Astrocyte (in vitro differentiated cells and primary cell): ENCODE results near the gene AMPH. TPM values are rescaled to one million over a fixed set of nuclear protein-coding genes. Genes with fewer than 3 reads are reported as not detected.
A peak's percentile ranks its signal among the peaks of the same experiment; 100 is the strongest.

ENCODE experiments used
- DNase-seq: peaks from one replicate; pipeline ENCODE4 v3.0.0-alpha.2; 2010; ENCODE audit warnings: low read depth
- FAIRE-seq: peaks from 2 replicates; lab custom pipeline; 2011; peaks lifted over from hg19 to GRCh38; lab: Jason Lieb, UNC
- H2AFZ ChIP-seq: 2 replicates; pipeline ENCODE4 v1.6.0; 2012; ENCODE audit warnings: low read depth, low read length, inconsistent platforms
- H3K27ac ChIP-seq: 2 replicates; pipeline ENCODE4 v1.5.1; 2011; ENCODE audit warnings: low read depth, low read length, inconsistent platforms
- H3K27me3 ChIP-seq: 2 replicates; pipeline ENCODE4 v1.6.0; 2011; ENCODE audit warnings: low read length, inconsistent platforms; ENCODE audit not compliant: insufficient read depth
- H3K36me3 ChIP-seq: 2 replicates; pipeline ENCODE4 v1.5.1; 2011; ENCODE audit warnings: low read length, inconsistent platforms; ENCODE audit not compliant: insufficient read depth
- H3K4me1 ChIP-seq: 2 replicates; pipeline ENCODE4 v1.5.1; 2011; ENCODE audit warnings: low read length, inconsistent platforms; ENCODE audit not compliant: insufficient read depth
- H3K4me2 ChIP-seq: 2 replicates; pipeline ENCODE4 v1.6.0; 2012; ENCODE audit warnings: low read length, inconsistent platforms
- H3K4me3 ChIP-seq: 2 replicates; pipeline ENCODE4 v1.5.1; 2011; ENCODE audit warnings: low read depth, mild to moderate bottlenecking, low read length, inconsistent platforms; ENCODE audit not compliant: insufficient read depth
- H3K79me2 ChIP-seq: 2 replicates; pipeline ENCODE4 v1.6.0; 2012; ENCODE audit warnings: mild to moderate bottlenecking, low read length, inconsistent platforms; ENCODE audit not compliant: insufficient read depth
- H3K9ac ChIP-seq: 2 replicates; pipeline ENCODE4 v1.6.0; 2012; ENCODE audit warnings: mild to moderate bottlenecking, low read length, inconsistent platforms
- H3K9me3 ChIP-seq: 2 replicates; pipeline ENCODE4 v1.5.1; 2012; ENCODE audit warnings: low read depth, mild to moderate bottlenecking, low read length, inconsistent platforms; ENCODE audit not compliant: insufficient read depth
- H4K20me1 ChIP-seq: 2 replicates; pipeline ENCODE4 v1.6.0; 2012; ENCODE audit warnings: low read length, inconsistent platforms; ENCODE audit not compliant: insufficient read depth
- H3K27ac Mint-ChIP-seq: one replicate; pipeline ENCODE4 v1.8.0; 2021; ENCODE audit warnings: mild to moderate bottlenecking, mixed read lengths; ENCODE audit not compliant: unreplicated experiment
- H3K27me3 Mint-ChIP-seq: one replicate; pipeline ENCODE4 v1.8.0; 2021; ENCODE audit warnings: low read depth, mixed read lengths; ENCODE audit not compliant: unreplicated experiment
- H3K36me3 Mint-ChIP-seq: one replicate; pipeline ENCODE4 v1.8.0; 2021; ENCODE audit warnings: low read depth, mixed read lengths; ENCODE audit not compliant: unreplicated experiment
- H3K4me1 Mint-ChIP-seq: one replicate; pipeline ENCODE4 v1.8.0; 2021; ENCODE audit warnings: low read depth, mixed read lengths; ENCODE audit not compliant: unreplicated experiment
- H3K4me3 Mint-ChIP-seq: one replicate; pipeline ENCODE4 v1.8.0; 2021; ENCODE audit warnings: mild to moderate bottlenecking, moderate library complexity, mixed read lengths; ENCODE audit not compliant: unreplicated experiment
- H3K9me3 Mint-ChIP-seq: one replicate; pipeline ENCODE4 v1.8.0; 2021; ENCODE audit warnings: mild to moderate bottlenecking, mixed read lengths; ENCODE audit not compliant: unreplicated experiment
- EZH2 ChIP-seq: IDR thresholded peaks from 2 replicates; pipeline ENCODE4 v1.6.1; 2012; ENCODE audit warnings: mild to moderate bottlenecking, low read length, inconsistent platforms; ENCODE audit not compliant: insufficient read depth
- total RNA-seq: library from RNA; stranded (reverse); gene quantifications from 2 replicates; pipeline ENCODE4 v1.2.1, GENCODE V29; 2021
- TF ChIP-seq, protein P1 (sequence below): IDR thresholded peaks from 2 replicates; pipeline ENCODE4 v1.5.1; 2011; ENCODE audit warnings: low read depth, mild to moderate bottlenecking, inconsistent platforms, low read length, moderate library complexity; ENCODE audit not compliant: insufficient read depth

The AMPH gene
- total RNA-seq, 1 donor from 2014 or later: 2.9 TPM

- H3K9me3 Mint-ChIP-seq: no peaks in the 10 kb centered on the region
- peak overlapping the region; percentile 70 for H2AFZ ChIP-seq
- H3K36me3 Mint-ChIP-seq: no peaks in the 10 kb centered on the region
- no peaks in the 10 kb centered on the region for H4K20me1 ChIP-seq
- TF ChIP-seq, protein P1, sequence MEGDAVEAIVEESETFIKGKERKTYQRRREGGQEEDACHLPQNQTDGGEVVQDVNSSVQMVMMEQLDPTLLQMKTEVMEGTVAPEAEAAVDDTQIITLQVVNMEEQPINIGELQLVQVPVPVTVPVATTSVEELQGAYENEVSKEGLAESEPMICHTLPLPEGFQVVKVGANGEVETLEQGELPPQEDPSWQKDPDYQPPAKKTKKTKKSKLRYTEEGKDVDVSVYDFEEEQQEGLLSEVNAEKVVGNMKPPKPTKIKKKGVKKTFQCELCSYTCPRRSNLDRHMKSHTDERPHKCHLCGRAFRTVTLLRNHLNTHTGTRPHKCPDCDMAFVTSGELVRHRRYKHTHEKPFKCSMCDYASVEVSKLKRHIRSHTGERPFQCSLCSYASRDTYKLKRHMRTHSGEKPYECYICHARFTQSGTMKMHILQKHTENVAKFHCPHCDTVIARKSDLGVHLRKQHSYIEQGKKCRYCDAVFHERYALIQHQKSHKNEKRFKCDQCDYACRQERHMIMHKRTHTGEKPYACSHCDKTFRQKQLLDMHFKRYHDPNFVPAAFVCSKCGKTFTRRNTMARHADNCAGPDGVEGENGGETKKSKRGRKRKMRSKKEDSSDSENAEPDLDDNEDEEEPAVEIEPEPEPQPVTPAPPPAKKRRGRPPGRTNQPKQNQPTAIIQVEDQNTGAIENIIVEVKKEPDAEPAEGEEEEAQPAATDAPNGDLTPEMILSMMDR: no peak
- TF ChIP-seq EZH2: no peak
- no peak overlapping the region for H3K4me3 ChIP-seq
- no peaks in the 10 kb centered on the region for H3K27me3 ChIP-seq
- H3K27ac ChIP-seq: no peak overlapping the region
- DNase-seq (no peak), FAIRE-seq (no peak)
- no peaks in the 10 kb centered on the region for H3K9me3 ChIP-seq
- H3K4me1 Mint-ChIP-seq: peaks cover 5% of the 10 kb centered on the region
- no peak overlapping the region for H3K27ac Mint-ChIP-seq
- H3K79me2 ChIP-seq: no peaks in the 10 kb centered on the region
- peak overlapping the region; percentile 11 for H3K4me2 ChIP-seq
- H3K4me3 Mint-ChIP-seq: no peak overlapping the region
- no peaks in the 10 kb centered on the region for H3K27me3 Mint-ChIP-seq
- no peaks in the 10 kb centered on the region for H3K4me1 ChIP-seq
- no peak overlapping the region for H3K9ac ChIP-seq
- H3K36me3 ChIP-seq: no peaks in the 10 kb centered on the region
Measured at GRCh38 chr7:38335128-38335491, 296.1 kb downstream of the AMPH start.

GRCh38 chr7:38334163-38334562 lies 297.0 kb downstream of the AMPH start:
- Histone ChIP-seq H3K4me1 (no peaks in the 10 kb centered on the region), H4K20me1 (no peaks in the 10 kb centered on the region), H3K79me2 (no peaks in the 10 kb centered on the region), H3K4me3 (no peak overlapping the region), H2AFZ (no peak overlapping the region), H3K9ac (no peak overlapping the region), H3K27ac (no peak overlapping the region), H3K4me2 (no peak overlapping the region), H3K9me3 (no peaks in the 10 kb centered on the region), H3K27me3 (no peaks in the 10 kb centered on the region), H3K36me3 (no peaks in the 10 kb centered on the region)
- FAIRE-seq (no peak), DNase-seq (no peak)
- Mint-ChIP-seq H3K27me3 (no peaks in the 10 kb centered on the region), H3K9me3 (no peaks in the 10 kb centered on the region), H3K27ac (no peak overlapping the region), H3K36me3 (no peaks in the 10 kb centered on the region), H3K4me1 (peaks cover 5% of the 10 kb centered on the region), H3K4me3 (no peak overlapping the region)
- no peak for TF ChIP-seq EZH2
- TF ChIP-seq, protein P1: no peak
